ENCODE data around the gene LRRC3.

LRRC3 gene

DNA sequence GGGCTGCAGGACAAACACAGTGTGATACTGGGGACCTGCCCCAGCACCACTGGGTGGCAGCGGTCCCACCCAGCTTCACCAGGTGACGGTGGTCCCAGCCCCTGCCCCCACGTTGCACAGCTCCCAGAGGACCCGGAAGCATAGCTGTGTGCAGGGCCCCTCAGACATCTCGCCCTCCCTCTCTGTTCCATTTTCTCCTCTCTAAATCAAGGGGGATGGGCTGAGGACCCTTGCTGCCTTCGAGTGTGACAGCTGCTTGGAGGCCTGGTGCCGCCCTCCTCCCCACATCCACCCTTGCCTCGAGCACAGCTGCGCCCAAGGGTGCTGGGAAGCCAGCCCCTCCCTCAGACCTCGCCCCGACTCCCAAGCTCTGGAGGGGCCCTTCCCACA, 16.1 kb upstream of the LRRC3 start:
- DNase-seq (ENCODE audit: low spot score), result no peak
- TF ChIP-seq, protein P1, sequence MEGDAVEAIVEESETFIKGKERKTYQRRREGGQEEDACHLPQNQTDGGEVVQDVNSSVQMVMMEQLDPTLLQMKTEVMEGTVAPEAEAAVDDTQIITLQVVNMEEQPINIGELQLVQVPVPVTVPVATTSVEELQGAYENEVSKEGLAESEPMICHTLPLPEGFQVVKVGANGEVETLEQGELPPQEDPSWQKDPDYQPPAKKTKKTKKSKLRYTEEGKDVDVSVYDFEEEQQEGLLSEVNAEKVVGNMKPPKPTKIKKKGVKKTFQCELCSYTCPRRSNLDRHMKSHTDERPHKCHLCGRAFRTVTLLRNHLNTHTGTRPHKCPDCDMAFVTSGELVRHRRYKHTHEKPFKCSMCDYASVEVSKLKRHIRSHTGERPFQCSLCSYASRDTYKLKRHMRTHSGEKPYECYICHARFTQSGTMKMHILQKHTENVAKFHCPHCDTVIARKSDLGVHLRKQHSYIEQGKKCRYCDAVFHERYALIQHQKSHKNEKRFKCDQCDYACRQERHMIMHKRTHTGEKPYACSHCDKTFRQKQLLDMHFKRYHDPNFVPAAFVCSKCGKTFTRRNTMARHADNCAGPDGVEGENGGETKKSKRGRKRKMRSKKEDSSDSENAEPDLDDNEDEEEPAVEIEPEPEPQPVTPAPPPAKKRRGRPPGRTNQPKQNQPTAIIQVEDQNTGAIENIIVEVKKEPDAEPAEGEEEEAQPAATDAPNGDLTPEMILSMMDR (IDR thresholded peaks at IDR 0.05; ENCODE audit: borderline replicate concordance, control extremely low read depth, extremely low read depth, insufficient read depth, missing control alignments), result no peak
- in situ Hi-C loops (cut with MboI; ENCODE audit: low sequenced_read_pairs, unreplicated experiment), result no loop called here

DNA sequence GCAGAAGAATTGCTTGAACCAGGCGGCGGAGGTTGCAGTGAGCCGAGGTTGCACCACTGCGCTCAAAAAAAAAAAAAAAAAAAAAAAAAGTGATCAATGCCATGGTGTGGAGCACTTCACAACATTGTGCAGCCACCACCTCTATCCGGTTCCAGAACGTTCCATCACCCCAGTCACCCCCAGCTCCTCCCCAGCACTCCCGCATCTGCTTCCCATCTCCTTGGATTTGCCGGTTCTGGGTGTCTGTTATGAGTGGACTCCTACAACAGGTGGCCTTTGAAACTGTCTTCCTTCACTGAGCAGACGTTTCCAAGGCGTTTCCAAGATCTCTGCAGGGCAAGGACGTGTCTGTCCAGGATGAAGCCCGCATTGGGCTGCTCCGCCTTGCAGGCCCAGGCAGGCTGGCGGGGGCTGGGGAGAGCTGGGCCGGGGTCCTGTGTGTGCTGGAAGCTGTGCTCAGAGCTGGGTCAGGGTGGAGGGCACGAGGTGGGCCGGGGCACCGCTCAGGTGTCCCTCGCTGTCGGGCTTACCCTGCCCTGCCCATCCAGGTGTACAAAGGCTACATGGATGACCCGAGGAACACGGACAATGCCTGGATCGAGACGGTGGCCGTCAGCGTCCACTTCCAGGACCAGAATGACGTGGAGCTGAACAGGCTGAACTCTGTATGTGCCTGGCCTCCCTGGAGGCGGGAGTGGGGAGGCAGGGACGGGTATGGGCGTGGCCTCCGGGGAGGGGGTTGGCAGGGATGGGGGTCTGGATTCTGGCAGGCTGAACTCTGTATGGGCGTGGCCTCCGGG, 14.9 kb upstream of the LRRC3 start:
- no peak for DNase-seq (ENCODE audit: low spot score)
- TF ChIP-seq, protein P1 (IDR thresholded peaks at IDR 0.05; ENCODE audit: borderline replicate concordance, control extremely low read depth, extremely low read depth, insufficient read depth, missing control alignments), result no peak
- in situ Hi-C loops (cut with MboI; ENCODE audit: low sequenced_read_pairs, unreplicated experiment), result no loop called here

GRCh38 chr21:44441041-44441400, 14.3 kb upstream of the LRRC3 start:
- TF ChIP-seq, protein P1 (IDR thresholded peaks at IDR 0.05; ENCODE audit: borderline replicate concordance, control extremely low read depth, extremely low read depth, insufficient read depth, missing control alignments), result no peak
- in situ Hi-C loops (cut with MboI; ENCODE audit: low sequenced_read_pairs, unreplicated experiment), result no loop called here

GRCh38 chr21:44441581-44442265, 13.6 kb upstream of the LRRC3 start:
- TF ChIP-seq, protein P1 (IDR thresholded peaks at IDR 0.05; ENCODE audit: borderline replicate concordance, control extremely low read depth, extremely low read depth, insufficient read depth, missing control alignments), result no peak
- in situ Hi-C loops (cut with MboI; ENCODE audit: low sequenced_read_pairs, unreplicated experiment), result no loop called here
- no peak for DNase-seq (ENCODE audit: low spot score)

More at GRCh38 chr21:44441041-44441400, 14.3 kb upstream of the LRRC3 start:
- no peak for DNase-seq (ENCODE audit: low spot score)

DNA sequence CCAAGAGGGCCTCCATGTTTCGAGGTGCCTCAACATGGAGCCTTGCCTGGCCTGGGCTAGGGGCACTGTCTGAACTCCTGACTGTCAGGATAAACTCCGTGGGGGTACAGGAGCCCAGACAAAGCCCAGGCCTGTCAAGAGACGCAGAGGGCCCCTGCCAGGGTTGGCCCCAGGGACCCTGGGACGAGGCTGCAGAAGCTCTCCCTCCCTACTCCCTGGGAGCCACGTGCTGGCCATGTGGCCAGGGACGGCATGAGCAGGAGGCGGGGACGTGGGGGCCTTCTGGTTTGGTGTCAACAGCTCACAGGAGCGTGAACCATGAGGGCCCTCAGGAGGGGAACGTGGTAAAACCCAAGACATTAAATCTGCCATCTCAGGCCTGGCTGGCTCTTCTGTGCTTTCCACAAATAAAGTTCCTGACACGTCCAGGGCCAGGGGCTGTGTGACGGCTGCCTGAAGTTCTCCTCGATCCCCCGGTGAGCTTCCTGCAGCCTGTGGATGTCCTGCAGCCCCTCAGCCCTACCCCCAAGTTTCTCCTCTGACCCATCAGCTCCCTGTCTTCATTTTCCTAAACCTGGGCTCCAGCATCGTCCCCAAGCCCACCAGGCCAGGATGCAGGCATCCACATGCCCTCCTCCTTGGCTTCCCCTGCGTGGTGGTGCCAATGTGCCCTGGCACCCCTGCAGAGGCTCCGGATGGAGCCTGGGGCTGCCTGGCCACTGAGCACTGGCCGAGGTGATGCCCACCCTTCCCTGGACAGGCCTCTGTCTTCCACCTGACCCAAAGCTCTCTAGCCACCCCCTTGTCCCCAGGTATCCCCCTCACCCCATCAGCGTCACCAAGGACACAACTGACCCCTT, 12.8 kb upstream of the LRRC3 start:
- in situ Hi-C loops (cut with MboI; ENCODE audit: low sequenced_read_pairs, unreplicated experiment), result no loop called here
- no peak for DNase-seq (ENCODE audit: low spot score)
- TF ChIP-seq, protein P1 (IDR thresholded peaks at IDR 0.05; ENCODE audit: borderline replicate concordance, control extremely low read depth, extremely low read depth, insufficient read depth, missing control alignments), result no peak

GRCh38 chr21:44443291-44443890, 11.9 kb upstream of the LRRC3 start:
- in situ Hi-C loops (cut with MboI; ENCODE audit: low sequenced_read_pairs, unreplicated experiment), result no loop called here
- DNase-seq (ENCODE audit: low spot score), result no peak
- TF ChIP-seq, protein P1 (IDR thresholded peaks at IDR 0.05; ENCODE audit: borderline replicate concordance, control extremely low read depth, extremely low read depth, insufficient read depth, missing control alignments), result no peak

Data from GM13976 (cell line).